RWPE1 (cell line): Measurements from ENCODE around the gene FAM210B.

Experiments used
- CTCF ChIA-PET: fragments of 350-600 bp; sonication (Branson Sonifier 250); formaldehyde crosslinking; extraction: SDS; loops from one replicate; lab custom pipeline; 2021; lab: Yijun Ruan, JAX
- POLR2A ChIA-PET: fragments of 400-600 bp; formaldehyde crosslinking; extraction: SDS; loops from one replicate; lab custom pipeline; 2020; ENCODE audit warnings: antibody characterized with exemption; ENCODE audit not compliant: low non-redundant PET; lab: Yijun Ruan, JAX
- DNase-seq: peaks from one replicate; pipeline ENCODE4 v3.0.0; 2012; ENCODE audit warnings: low spot score
- H3K27ac ChIP-seq: fragments of 450-650 bp; 2 replicates; pipeline ENCODE4 v1.5.1; 2017
- TF ChIP-seq, protein P1 (sequence below): fragments of 450-650 bp; conservative IDR thresholded peaks from 2 replicates; pipeline ENCODE4 v1.5.1; 2017; ENCODE audit warnings: low read depth, mild to moderate bottlenecking

Gene FAM210B

DNA sequence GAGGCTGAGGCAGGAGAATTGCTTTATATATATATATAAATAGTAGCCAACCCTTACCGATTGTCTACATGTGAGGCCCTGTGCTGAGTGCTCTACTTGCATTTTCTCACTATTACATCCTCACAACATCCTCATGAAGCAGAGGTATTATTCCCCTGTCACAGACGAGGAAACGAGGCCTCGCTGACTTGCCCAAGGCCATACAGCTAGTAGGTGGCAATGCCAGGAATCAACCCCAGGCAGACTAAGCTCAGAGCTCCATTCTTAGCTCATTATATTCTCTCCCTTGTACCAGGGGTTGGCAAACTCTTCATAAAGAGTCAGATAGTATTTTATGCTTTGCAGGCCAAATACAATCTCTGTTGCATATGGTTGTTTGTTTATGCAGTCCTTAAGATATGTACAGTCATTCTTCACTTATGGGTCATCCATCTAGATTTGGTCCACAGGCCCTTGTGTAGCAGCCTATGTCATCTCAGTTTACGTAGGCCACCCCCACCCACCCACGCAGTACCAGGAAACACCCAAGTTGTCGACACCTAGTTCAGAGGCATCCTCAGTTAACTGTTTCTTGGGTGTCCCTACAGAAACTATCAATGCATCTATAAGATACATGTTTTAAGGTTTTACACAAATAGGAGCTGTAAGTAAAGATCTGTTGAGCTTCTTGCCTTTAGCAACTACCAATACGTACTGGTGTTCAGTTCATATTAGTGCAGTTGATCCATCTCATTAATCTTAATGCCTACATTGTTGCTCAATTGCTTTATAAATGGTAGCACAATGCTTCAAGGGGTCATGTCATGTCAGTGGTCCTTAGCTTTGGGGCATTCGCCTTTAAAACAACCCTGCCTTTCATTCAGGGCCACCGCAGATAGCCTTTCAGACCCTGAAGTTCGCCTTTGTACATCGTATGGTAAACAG, 56.3 kb downstream of the FAM210B start:
- ChIA-PET CTCF (interaction anchor here (0.8 to 1.6 kb wide), 2 partner anchors 9 to 17 kb away, joined by 3 read pairs; no protein-coding TSS in a partner anchor), POLR2A (no interaction called here)
- no peak for DNase-seq
- TF ChIP-seq, protein P1, sequence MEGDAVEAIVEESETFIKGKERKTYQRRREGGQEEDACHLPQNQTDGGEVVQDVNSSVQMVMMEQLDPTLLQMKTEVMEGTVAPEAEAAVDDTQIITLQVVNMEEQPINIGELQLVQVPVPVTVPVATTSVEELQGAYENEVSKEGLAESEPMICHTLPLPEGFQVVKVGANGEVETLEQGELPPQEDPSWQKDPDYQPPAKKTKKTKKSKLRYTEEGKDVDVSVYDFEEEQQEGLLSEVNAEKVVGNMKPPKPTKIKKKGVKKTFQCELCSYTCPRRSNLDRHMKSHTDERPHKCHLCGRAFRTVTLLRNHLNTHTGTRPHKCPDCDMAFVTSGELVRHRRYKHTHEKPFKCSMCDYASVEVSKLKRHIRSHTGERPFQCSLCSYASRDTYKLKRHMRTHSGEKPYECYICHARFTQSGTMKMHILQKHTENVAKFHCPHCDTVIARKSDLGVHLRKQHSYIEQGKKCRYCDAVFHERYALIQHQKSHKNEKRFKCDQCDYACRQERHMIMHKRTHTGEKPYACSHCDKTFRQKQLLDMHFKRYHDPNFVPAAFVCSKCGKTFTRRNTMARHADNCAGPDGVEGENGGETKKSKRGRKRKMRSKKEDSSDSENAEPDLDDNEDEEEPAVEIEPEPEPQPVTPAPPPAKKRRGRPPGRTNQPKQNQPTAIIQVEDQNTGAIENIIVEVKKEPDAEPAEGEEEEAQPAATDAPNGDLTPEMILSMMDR, result no peak
- H3K27ac ChIP-seq, result no peak overlapping the region

DNA sequence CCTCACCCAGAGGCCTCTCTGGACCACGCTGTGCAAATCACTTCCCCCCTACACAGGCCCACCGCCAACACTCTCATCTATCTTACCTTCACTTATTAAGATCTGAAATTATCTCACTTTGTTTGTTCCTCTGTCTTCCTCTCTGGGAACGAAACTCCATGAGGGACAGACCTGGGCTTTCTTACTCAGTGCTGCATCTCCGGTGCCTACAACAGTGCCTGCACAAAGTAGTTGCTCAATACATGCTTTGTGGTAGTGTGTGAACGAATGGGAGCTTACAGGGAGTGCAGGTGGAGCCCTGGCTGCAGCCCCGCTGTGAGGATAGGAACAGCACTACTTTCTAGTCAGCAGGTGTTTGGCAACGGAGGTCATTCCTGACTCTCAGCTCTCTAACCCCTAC, 58.6 kb downstream of the FAM210B start:
- ChIA-PET CTCF (interaction anchor here (1.0 to 1.1 kb wide), 2 partner anchors 19 to 133 kb away, joined by 3 read pairs; no protein-coding TSS in a partner anchor), POLR2A (interaction anchor here (0.6 kb wide), 1 partner anchor 21 kb away, joined by 4 read pairs; no protein-coding TSS in a partner anchor)
- H3K27ac ChIP-seq, result no peak overlapping the region
- no peak for DNase-seq
- TF ChIP-seq, protein P1, result no peak

DNA sequence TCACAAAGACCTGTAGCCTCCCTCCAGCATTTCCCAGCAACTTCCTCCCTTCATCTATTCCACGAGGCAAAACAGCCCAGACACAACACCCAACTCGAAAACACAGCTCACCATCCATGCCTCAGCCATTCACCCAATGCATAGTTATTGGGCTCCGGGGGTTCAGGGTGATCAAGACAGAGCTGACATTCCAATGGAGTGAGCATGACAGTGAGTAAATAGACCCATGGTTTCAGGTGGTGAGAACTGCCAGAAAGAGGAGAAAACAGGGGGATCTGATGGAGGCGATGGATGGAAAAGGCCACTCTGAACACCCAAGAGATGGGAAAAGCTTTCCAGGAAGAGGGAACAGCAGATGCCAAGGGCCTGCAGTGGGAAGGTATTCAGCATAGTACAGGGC, 59.1 kb downstream of the FAM210B start:
- ChIA-PET CTCF (interaction anchor here (0.7 to 1.1 kb wide), 3 partner anchors 19 to 1364 kb away, joined by 3 read pairs; no protein-coding TSS in a partner anchor), POLR2A (interaction anchor here (0.6 kb wide), 1 partner anchor 21 kb away, joined by 4 read pairs; no protein-coding TSS in a partner anchor)
- TF ChIP-seq, protein P1, result no peak
- H3K27ac ChIP-seq, result no peak overlapping the region
- no peak for DNase-seq
